ENCODE measurements around the gene PACS2. TPM values are rescaled to one million over a fixed set of nuclear protein-coding genes. Genes with fewer than 3 reads are reported as not detected.

Gene PACS2
- total RNA-seq, 1 experiment from 2014 or later: 57.7 TPM

DNA sequence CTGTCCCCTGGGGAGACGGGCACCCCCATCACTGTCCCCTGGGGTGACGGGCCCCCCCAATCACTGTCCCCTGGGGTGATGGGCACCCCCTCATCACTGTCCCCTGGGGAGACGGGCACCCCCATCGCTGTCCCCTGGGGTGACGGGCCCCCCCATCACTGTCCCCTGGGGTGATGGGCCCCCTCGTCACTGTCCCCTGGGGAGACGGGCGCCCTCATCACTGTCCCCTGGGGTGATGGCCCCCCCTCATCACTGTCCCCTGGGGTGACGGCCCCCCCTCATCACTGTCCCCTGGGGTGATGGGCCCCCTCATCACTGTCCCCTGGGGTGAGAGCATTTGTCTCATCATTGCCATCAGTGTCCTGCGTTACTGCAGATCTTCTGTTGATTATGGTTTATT is 38.6 kb downstream of the PACS2 start:
- no peak overlapping the region for H3K4me3 Mint-ChIP-seq (ENCODE audit: unreplicated experiment)
- H3K27me3 Mint-ChIP-seq (ENCODE audit: insufficient read depth, unreplicated experiment): no peaks in the 10 kb centered on the region
- TF ChIP-seq, protein P1, sequence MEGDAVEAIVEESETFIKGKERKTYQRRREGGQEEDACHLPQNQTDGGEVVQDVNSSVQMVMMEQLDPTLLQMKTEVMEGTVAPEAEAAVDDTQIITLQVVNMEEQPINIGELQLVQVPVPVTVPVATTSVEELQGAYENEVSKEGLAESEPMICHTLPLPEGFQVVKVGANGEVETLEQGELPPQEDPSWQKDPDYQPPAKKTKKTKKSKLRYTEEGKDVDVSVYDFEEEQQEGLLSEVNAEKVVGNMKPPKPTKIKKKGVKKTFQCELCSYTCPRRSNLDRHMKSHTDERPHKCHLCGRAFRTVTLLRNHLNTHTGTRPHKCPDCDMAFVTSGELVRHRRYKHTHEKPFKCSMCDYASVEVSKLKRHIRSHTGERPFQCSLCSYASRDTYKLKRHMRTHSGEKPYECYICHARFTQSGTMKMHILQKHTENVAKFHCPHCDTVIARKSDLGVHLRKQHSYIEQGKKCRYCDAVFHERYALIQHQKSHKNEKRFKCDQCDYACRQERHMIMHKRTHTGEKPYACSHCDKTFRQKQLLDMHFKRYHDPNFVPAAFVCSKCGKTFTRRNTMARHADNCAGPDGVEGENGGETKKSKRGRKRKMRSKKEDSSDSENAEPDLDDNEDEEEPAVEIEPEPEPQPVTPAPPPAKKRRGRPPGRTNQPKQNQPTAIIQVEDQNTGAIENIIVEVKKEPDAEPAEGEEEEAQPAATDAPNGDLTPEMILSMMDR (IDR thresholded peaks at IDR 0.05; ENCODE audit: unreplicated experiment): no peak
- ChIA-PET POLR2A (no interaction called here), CTCF (interaction anchor here (1.0 kb wide), 1 partner anchor 82 kb away, joined by 3 read pairs; no protein-coding TSS in a partner anchor)
- H3K27ac Mint-ChIP-seq (ENCODE audit: low read depth, unreplicated experiment): peak overlapping the region; percentile 27
- H3K4me1 Mint-ChIP-seq (ENCODE audit: insufficient read depth, unreplicated experiment): no peaks in the 10 kb centered on the region
- intact Hi-C loops (cut with micrococcal nuclease): loop anchor here (5.0 kb wide), 2 partner anchors 36 to 71 kb away; no protein-coding TSS in a partner anchor
- no TSS peak for BruUV-seq (replicated peaks)
- H3K9me3 Mint-ChIP-seq (ENCODE audit: unreplicated experiment): no peaks in the 10 kb centered on the region
- H3K36me3 Mint-ChIP-seq (ENCODE audit: insufficient read depth, unreplicated experiment): peaks cover 14% of the 10 kb centered on the region
- DNase-seq (ENCODE audit: unreplicated experiment): no peak

DNA sequence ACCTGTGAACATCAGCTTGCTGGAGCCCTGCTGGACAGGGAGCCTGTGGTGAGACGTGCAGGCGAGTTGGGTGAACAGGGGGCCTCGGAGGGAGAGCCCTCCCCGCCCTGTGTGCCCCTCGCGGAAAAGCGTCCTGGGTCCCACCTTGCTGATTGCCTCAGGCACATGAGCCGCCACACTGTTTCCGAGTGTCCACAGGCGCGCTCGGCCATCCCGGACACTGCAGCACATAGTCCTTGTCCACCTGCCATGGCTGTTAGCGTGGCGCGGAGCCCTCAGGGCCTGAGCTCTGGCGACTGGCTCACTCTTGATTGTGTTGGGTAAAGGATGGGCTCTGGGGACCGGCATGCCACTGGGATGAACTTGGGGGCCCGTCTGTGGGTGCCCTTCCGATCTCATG is 40.0 kb downstream of the PACS2 start:
- H3K4me3 Mint-ChIP-seq (ENCODE audit: unreplicated experiment): no peak overlapping the region
- intact Hi-C loops (cut with micrococcal nuclease): loop anchor here (5.0 kb wide), 2 partner anchors 37 to 72 kb away; no protein-coding TSS in a partner anchor
- DNase-seq (ENCODE audit: unreplicated experiment): no peak
- TF ChIP-seq, protein P1 (IDR thresholded peaks at IDR 0.05; ENCODE audit: unreplicated experiment): no peak
- no peak overlapping the region for H3K27ac Mint-ChIP-seq (ENCODE audit: low read depth, unreplicated experiment)
- no TSS peak for BruUV-seq (replicated peaks)
- H3K36me3 Mint-ChIP-seq (ENCODE audit: insufficient read depth, unreplicated experiment): peaks cover 15% of the 10 kb centered on the region
- no peaks in the 10 kb centered on the region for H3K4me1 Mint-ChIP-seq (ENCODE audit: insufficient read depth, unreplicated experiment)
- POLR2A ChIA-PET: interaction anchor here (0.6 kb wide), 1 partner anchor 39 kb away, joined by 3 read pairs; no protein-coding TSS in a partner anchor
- H3K27me3 Mint-ChIP-seq (ENCODE audit: insufficient read depth, unreplicated experiment): no peaks in the 10 kb centered on the region
- CTCF ChIA-PET: interaction anchor here (0.9 to 1.1 kb wide), 3 partner anchors 8 to 77 kb away, joined by 3 read pairs; no protein-coding TSS in a partner anchor
- no peaks in the 10 kb centered on the region for H3K9me3 Mint-ChIP-seq (ENCODE audit: unreplicated experiment)

DNA sequence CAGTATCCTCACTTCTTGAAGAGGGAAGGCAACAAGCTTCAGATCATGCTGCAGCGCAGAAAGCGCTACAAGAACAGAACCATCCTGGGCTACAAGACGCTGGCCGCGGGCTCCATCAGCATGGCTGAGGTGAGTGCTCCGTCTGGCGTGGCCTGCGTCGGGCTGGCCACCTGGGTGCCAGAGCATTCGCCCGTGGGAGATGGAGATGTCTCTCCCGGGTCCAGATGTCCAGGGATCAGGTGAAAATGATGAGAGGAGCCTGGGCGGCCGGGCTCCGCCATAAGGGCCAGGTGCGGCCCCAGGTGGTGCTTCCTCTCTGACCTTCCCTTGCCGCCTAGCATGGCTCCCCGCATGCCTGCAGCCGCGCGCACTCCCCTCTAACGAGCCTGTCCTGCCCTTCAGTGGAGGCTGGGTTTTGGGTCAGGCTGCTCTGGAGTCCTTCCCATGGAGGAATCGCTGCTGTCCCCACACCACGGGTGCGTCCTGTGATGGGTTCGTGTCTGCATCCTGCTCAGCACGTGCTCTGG is 40.6 kb downstream of the PACS2 start:
- POLR2A ChIA-PET: interaction anchor here (0.6 kb wide), 1 partner anchor 40 kb away, joined by 3 read pairs; no protein-coding TSS in a partner anchor
- Mint-ChIP-seq H3K27ac (ENCODE audit: low read depth, unreplicated experiment) (no peak overlapping the region), H3K36me3 (ENCODE audit: insufficient read depth, unreplicated experiment) (peaks cover 21% of the 10 kb centered on the region), H3K4me3 (ENCODE audit: unreplicated experiment) (no peak overlapping the region), H3K9me3 (ENCODE audit: unreplicated experiment) (no peaks in the 10 kb centered on the region), H3K4me1 (ENCODE audit: insufficient read depth, unreplicated experiment) (no peaks in the 10 kb centered on the region), H3K27me3 (ENCODE audit: insufficient read depth, unreplicated experiment) (no peaks in the 10 kb centered on the region)
- TF ChIP-seq, protein P1 (IDR thresholded peaks at IDR 0.05; ENCODE audit: unreplicated experiment): no peak
- intact Hi-C loops (cut with micrococcal nuclease): no loop called here
- no peak for DNase-seq (ENCODE audit: unreplicated experiment)
- CTCF ChIA-PET: interaction anchor here (1.1 kb wide), 1 partner anchor 77 kb away, joined by 3 read pairs; no protein-coding TSS in a partner anchor
- BruUV-seq (replicated peaks): no TSS peak

DNA sequence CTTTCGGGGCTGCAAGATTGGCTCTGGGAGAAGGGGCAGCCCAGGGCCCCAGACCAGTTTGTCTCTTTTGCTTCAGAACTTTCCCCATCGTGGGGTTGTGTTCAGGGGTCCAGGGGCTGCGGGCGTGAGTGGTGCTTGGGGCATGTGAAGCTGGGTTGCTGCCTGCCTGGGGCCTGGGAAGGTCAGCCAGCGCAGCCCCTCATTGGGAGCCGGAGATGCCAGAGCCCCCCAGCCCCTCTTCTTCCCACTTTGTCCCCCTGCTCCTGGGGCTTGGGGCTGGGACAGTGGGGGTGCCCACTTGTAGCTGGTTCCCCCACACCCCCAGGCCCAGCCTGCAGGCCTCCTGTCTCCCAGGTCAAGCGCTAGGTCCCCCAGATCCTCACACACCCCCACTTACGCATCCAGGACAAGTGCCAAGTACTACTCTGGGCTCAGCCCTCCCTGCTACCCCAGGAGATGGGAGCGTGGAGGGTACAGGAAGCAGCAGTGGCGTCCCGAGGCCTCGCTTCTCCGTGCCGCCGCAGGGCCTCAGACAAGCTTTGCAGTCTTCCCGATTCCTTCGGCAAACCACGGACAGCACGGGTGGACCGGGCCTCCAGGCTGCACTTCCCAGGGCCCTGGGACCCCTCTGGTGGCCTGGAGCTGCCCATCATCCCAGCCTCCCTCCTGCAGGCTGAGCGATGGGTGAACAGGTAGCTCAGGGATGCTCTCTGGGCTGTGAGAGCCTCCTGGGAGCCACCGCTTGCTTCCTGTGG is 41.5 kb downstream of the PACS2 start:
- DNase-seq (ENCODE audit: unreplicated experiment): no peak
- TF ChIP-seq, protein P1 (IDR thresholded peaks at IDR 0.05; ENCODE audit: unreplicated experiment): no peak
- Mint-ChIP-seq H3K9me3 (ENCODE audit: unreplicated experiment) (no peaks in the 10 kb centered on the region), H3K36me3 (ENCODE audit: insufficient read depth, unreplicated experiment) (peaks cover 30% of the 10 kb centered on the region), H3K27ac (ENCODE audit: low read depth, unreplicated experiment) (no peak overlapping the region), H3K4me1 (ENCODE audit: insufficient read depth, unreplicated experiment) (no peaks in the 10 kb centered on the region), H3K4me3 (ENCODE audit: unreplicated experiment) (no peak overlapping the region), H3K27me3 (ENCODE audit: insufficient read depth, unreplicated experiment) (no peaks in the 10 kb centered on the region)
- POLR2A ChIA-PET: no interaction called here
- CTCF ChIA-PET: no interaction called here
- no TSS peak for BruUV-seq (replicated peaks)
- intact Hi-C loops (cut with micrococcal nuclease): no loop called here
